H9 (cell line): Measurements from ENCODE around the gene GOLGA1. TPM values are rescaled to one million over a fixed set of nuclear protein-coding genes. Genes with fewer than 3 reads are reported as not detected.
A peak's percentile ranks its signal among the peaks of the same experiment; 100 is the strongest.

Source experiments
- DNase-seq: peaks from one replicate; pipeline ENCODE4 v3.0.0-alpha.2; 2017
- H2AFZ ChIP-seq: one replicate; pipeline ENCODE4 v1.6.1; 2013; ENCODE audit warnings: mild to moderate bottlenecking, low read length, control low read depth, moderate library complexity
- H2AK5ac ChIP-seq: 2 replicates; pipeline ENCODE4 v1.6.1; 2013; ENCODE audit warnings: low read length, control low read depth, mixed read lengths; ENCODE audit not compliant: insufficient read length
- H2BK120ac ChIP-seq: one replicate; pipeline ENCODE4 v1.6.1; 2013; ENCODE audit warnings: low read depth, mild to moderate bottlenecking, low read length, control low read depth, inconsistent platforms; ENCODE audit not compliant: poor library complexity, severe bottlenecking
- H2BK12ac ChIP-seq: 2 replicates; pipeline ENCODE4 v1.6.1; 2013; ENCODE audit warnings: low read length, control low read depth, mixed read lengths, low read depth; ENCODE audit not compliant: insufficient read length
- H2BK15ac ChIP-seq: 2 replicates; pipeline ENCODE4 v1.6.1; 2013; ENCODE audit warnings: low read depth, low read length, control low read depth
- H2BK20ac ChIP-seq: one replicate; pipeline ENCODE4 v1.6.1; 2013; ENCODE audit warnings: low read depth, mild to moderate bottlenecking, low read length, control low read depth, inconsistent platforms; ENCODE audit not compliant: poor library complexity, severe bottlenecking
- H2BK5ac ChIP-seq: 2 replicates; pipeline ENCODE4 v1.6.1; 2013; ENCODE audit warnings: low read length, control low read depth, mixed read lengths; ENCODE audit not compliant: insufficient read length
- H3K14ac ChIP-seq: 2 replicates; pipeline ENCODE4 v1.6.1; 2013; ENCODE audit warnings: low read length, control low read depth; ENCODE audit not compliant: insufficient read depth
- H3K18ac ChIP-seq: 2 replicates; pipeline ENCODE4 v1.6.1; 2013; ENCODE audit warnings: low read depth, mild to moderate bottlenecking, mixed read lengths, low read length, control low read depth; ENCODE audit not compliant: insufficient read length
- H3K23ac ChIP-seq: 2 replicates; pipeline ENCODE4 v1.6.1; 2013; ENCODE audit warnings: low read length, control low read depth, mixed read lengths, low read depth; ENCODE audit not compliant: insufficient read length
- H3K23me2 ChIP-seq: 2 replicates; pipeline ENCODE4 v1.6.1; 2013; ENCODE audit warnings: low read depth, mild to moderate bottlenecking, mixed read lengths, low read length, control low read depth; ENCODE audit not compliant: insufficient read length, poor library complexity, severe bottlenecking
- H3K27ac ChIP-seq: 2 replicates; pipeline ENCODE4 v1.5.1; 2013; ENCODE audit warnings: low read length, control low read depth, mixed read lengths, low read depth; ENCODE audit not compliant: insufficient read length
- H3K27me3 ChIP-seq: 2 replicates; pipeline ENCODE4 v1.6.1; 2013; ENCODE audit warnings: low read length, control low read depth, inconsistent platforms; ENCODE audit not compliant: insufficient read depth
- H3K4ac ChIP-seq: 2 replicates; pipeline ENCODE4 v1.6.1; 2013; ENCODE audit warnings: low read depth, mild to moderate bottlenecking, control low read depth, inconsistent platforms, low read length, moderate library complexity
- H3K4me1 ChIP-seq: 2 replicates; pipeline ENCODE4 v1.6.1; 2013; ENCODE audit warnings: low read length, control low read depth, inconsistent platforms; ENCODE audit not compliant: insufficient read depth
- H3K4me2 ChIP-seq: 2 replicates; pipeline ENCODE4 v1.6.1; 2013; ENCODE audit warnings: low read length, control low read depth, mixed read lengths; ENCODE audit not compliant: insufficient read length, insufficient read depth
- H3K56ac ChIP-seq: 2 replicates; pipeline ENCODE4 v1.6.1; 2013; ENCODE audit warnings: low read depth, mild to moderate bottlenecking, mixed read lengths, low read length, control low read depth; ENCODE audit not compliant: insufficient read length
- H3K79me1 ChIP-seq: 2 replicates; pipeline ENCODE4 v1.6.1; 2013; ENCODE audit warnings: low read depth, mild to moderate bottlenecking, moderate library complexity, low read length, control low read depth, inconsistent platforms; ENCODE audit not compliant: insufficient read depth, poor library complexity, severe bottlenecking
- H3K79me2 ChIP-seq: 2 replicates; pipeline ENCODE4 v1.6.1; 2013; ENCODE audit warnings: low read length, control low read depth, inconsistent platforms; ENCODE audit not compliant: insufficient read depth
- H3K9ac ChIP-seq: 2 replicates; pipeline ENCODE4 v1.6.1; 2013; ENCODE audit warnings: low read length, control low read depth, mixed read lengths; ENCODE audit not compliant: insufficient read length; ENCODE audit errors: extremely low read depth
- H3K9me3 ChIP-seq: one replicate; pipeline ENCODE4 v1.6.1; 2013; ENCODE audit warnings: low read depth, low read length, inconsistent platforms; ENCODE audit not compliant: control insufficient read depth
- H3T11ph ChIP-seq: one replicate; pipeline ENCODE4 v1.6.1; 2013; ENCODE audit warnings: mild to moderate bottlenecking, low read length, control low read depth, inconsistent platforms
- H4K20me1 ChIP-seq: one replicate; pipeline ENCODE4 v1.6.1; 2013; ENCODE audit not compliant: control insufficient read depth, insufficient read length, insufficient read depth
- H4K5ac ChIP-seq: 2 replicates; pipeline ENCODE4 v1.6.1; 2013; ENCODE audit warnings: low read depth, mild to moderate bottlenecking, mixed read lengths, low read length, control low read depth; ENCODE audit not compliant: insufficient read length
- H4K8ac ChIP-seq: replicated peaks from 2 replicates; pipeline ENCODE4 v1.6.1; 2013; ENCODE audit warnings: low read length, control low read depth, mixed read lengths, low read depth; ENCODE audit not compliant: insufficient read length
- H4K91ac ChIP-seq: 2 replicates; pipeline ENCODE4 v1.6.1; 2013; ENCODE audit warnings: low read depth, mild to moderate bottlenecking, moderate library complexity, mixed read lengths, low read length, control low read depth; ENCODE audit not compliant: insufficient read length
- H3K27ac Mint-ChIP-seq, 3 experiments: 2 replicates in 2 of 3; 3 replicates in 1 of 3; pipeline ENCODE4 v1.8.0; 2020 to 2021; ENCODE audit warnings: mixed read lengths in 3 of 3, mild to moderate bottlenecking in 1 of 3, moderate library complexity in 1 of 3
- H3K27me3 Mint-ChIP-seq: 2 replicates; pipeline ENCODE4 v1.8.0; 2021; ENCODE audit warnings: low read depth, mild to moderate bottlenecking, moderate library complexity, mixed read lengths
- H3K36me3 Mint-ChIP-seq, 3 experiments: 2 replicates in 2 of 3; 3 replicates in 1 of 3; pipeline ENCODE4 v1.8.0; 2020 to 2021; ENCODE audit warnings: low read depth in 3 of 3, mixed read lengths in 3 of 3; ENCODE audit not compliant: insufficient read depth in 1 of 3
- H3K4me1 Mint-ChIP-seq, 2 experiments: 2 replicates each; pipeline ENCODE4 v1.8.0; 2020; ENCODE audit warnings: mixed read lengths in 2 of 2
- H3K4me3 Mint-ChIP-seq, 2 experiments: 2 replicates in 1 of 2; 3 replicates in 1 of 2; pipeline ENCODE4 v1.8.0; 2020 to 2021; ENCODE audit warnings: mild to moderate bottlenecking in 2 of 2, mixed read lengths in 2 of 2, moderate library complexity in 1 of 2
- H3K9me3 Mint-ChIP-seq, 2 experiments: 2 replicates in 1 of 2; 3 replicates in 1 of 2; pipeline ENCODE4 v1.8.0; 2020; ENCODE audit warnings: mild to moderate bottlenecking in 2 of 2, mixed read lengths in 2 of 2, moderate library complexity in 1 of 2
- WGBS: extraction: QIAGEN DNeasy Blood & Tissue Kit; methylation state at CpG from one replicate; pipeline ENCODE4 v1.1.7; 2013; ENCODE audit warnings: missing lambda C conversion rate, low lambda C conversion rate, mixed read lengths; ENCODE audit not compliant: insufficient read length; ENCODE audit errors: extremely low coverage; 5-methylcytosine and 5-hydroxymethylcytosine counted together
- total RNA-seq: library from RNA; stranded (reverse); gene quantifications from 2 replicates; pipeline ENCODE4 v1.2.1, GENCODE V29; 2021
- TF ChIP-seq, protein P1 (sequence below): fragments of 200-600 bp; sonication (generic); conservative IDR thresholded peaks from 3 replicates; pipeline ENCODE4 v1.8.0; 2021; ENCODE audit warnings: antibody characterized with exemption, mild to moderate bottlenecking

Gene GOLGA1
- total RNA-seq, 1 experiment from 2014 or later, result 7.6 TPM

DNA sequence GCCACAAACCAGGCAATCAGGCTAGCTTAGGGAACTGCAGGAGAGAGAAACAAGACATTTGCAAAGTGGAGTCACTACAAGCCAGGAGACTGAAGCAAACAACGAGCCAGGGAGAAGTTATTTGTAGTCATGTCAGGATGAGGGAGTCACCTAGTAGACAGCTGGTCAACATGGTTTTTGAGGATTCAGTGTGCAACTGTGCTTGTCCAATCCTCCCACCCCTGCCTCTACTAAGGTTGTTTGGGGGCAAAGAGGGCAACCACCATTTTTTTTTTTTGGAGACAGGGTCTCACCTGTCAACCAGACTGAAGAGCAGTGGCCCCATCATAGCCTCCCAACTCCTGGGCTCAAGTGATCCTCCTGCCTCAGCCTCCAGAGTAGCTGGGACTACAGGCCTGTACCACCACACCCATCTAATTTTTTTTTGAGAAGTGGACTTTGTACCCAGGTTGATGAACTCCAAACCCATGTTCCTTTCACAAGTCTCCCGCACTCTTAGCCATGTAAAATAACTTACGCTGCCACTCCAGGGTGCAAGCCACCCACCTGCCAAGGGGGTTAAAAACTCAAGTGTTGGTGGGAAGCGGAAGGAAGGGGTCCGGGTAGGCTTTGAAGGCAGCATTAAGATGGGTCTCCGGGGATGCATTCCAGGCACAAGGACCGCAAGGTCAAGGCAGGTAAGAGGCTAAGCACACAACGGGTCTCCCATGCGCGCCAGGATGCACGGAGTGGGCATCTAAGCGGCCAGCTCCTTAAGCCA, 80.1 kb downstream of the GOLGA1 start:
- DNase-seq, result no peak
- Histone ChIP-seq H3K14ac (peak overlapping the region; percentile 42), H3K23me2 (peaks cover 11% of the 10 kb centered on the region), H3K4me2 (peak overlapping the region; percentile 78), H3K4ac (no peak overlapping the region; the same call in 1 of the 2 replicates), H3K9ac (peak overlapping the region; percentile 94), H2AFZ (no peak overlapping the region), H3K27ac (no peak overlapping the region), H4K91ac (peak overlapping the region; percentile 53), H3K9me3 (no peaks in the 10 kb centered on the region), H2BK5ac (no peak overlapping the region), H3K79me1 (peaks cover 4% of the 10 kb centered on the region), H4K20me1 (no peaks in the 10 kb centered on the region), H4K8ac (no peak overlapping the region), H2AK5ac (no peak overlapping the region), H3K23ac (no peak overlapping the region), H3K18ac (no peak overlapping the region), H3K27me3 (no peaks in the 10 kb centered on the region), H3T11ph (no peak overlapping the region), H3K4me1 (0 out of 2 replicates have a peak, but pooled peaks cover 5% of the 10 kb centered on the region), H2BK15ac (no peak overlapping the region), H2BK120ac (no peak overlapping the region), H4K5ac (peak overlapping the region; percentile 10), H3K79me2 (peaks cover 20% of the 10 kb centered on the region; the same call in 1 of the 2 replicates), H2BK20ac (no peak overlapping the region), H2BK12ac (no peak overlapping the region), H3K56ac (no peak overlapping the region)
- peak overlapping the region; percentile 93 to 98 for H3K4me3 Mint-ChIP-seq
- H3K27me3 Mint-ChIP-seq, result no peaks in the 10 kb centered on the region
- WGBS, result no CpG with 5 or more reads among the region's 12 CpGs
- H3K4me1 Mint-ChIP-seq, result peaks cover 14 to 25% of the 10 kb centered on the region in 2 experiments
- peak overlapping the region; percentile 97 to 98 (median 98) for H3K27ac Mint-ChIP-seq
- peaks cover 39 to 49% (median 44%) of the 10 kb centered on the region in 3 experiments for H3K36me3 Mint-ChIP-seq
- no peaks in the 10 kb centered on the region; a peak in 1 of 5 replicates for H3K9me3 Mint-ChIP-seq
- TF ChIP-seq, protein P1, sequence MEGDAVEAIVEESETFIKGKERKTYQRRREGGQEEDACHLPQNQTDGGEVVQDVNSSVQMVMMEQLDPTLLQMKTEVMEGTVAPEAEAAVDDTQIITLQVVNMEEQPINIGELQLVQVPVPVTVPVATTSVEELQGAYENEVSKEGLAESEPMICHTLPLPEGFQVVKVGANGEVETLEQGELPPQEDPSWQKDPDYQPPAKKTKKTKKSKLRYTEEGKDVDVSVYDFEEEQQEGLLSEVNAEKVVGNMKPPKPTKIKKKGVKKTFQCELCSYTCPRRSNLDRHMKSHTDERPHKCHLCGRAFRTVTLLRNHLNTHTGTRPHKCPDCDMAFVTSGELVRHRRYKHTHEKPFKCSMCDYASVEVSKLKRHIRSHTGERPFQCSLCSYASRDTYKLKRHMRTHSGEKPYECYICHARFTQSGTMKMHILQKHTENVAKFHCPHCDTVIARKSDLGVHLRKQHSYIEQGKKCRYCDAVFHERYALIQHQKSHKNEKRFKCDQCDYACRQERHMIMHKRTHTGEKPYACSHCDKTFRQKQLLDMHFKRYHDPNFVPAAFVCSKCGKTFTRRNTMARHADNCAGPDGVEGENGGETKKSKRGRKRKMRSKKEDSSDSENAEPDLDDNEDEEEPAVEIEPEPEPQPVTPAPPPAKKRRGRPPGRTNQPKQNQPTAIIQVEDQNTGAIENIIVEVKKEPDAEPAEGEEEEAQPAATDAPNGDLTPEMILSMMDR, result no peak
